ENCODE measurements around the gene MINDY1. TPM values are rescaled to one million over a fixed set of nuclear protein-coding genes. Genes with fewer than 3 reads are reported as not detected.

MINDY1 gene
- polyA plus RNA-seq, 4 donors = 38.7 to 47.0 (median 39.3) TPM

DNA sequence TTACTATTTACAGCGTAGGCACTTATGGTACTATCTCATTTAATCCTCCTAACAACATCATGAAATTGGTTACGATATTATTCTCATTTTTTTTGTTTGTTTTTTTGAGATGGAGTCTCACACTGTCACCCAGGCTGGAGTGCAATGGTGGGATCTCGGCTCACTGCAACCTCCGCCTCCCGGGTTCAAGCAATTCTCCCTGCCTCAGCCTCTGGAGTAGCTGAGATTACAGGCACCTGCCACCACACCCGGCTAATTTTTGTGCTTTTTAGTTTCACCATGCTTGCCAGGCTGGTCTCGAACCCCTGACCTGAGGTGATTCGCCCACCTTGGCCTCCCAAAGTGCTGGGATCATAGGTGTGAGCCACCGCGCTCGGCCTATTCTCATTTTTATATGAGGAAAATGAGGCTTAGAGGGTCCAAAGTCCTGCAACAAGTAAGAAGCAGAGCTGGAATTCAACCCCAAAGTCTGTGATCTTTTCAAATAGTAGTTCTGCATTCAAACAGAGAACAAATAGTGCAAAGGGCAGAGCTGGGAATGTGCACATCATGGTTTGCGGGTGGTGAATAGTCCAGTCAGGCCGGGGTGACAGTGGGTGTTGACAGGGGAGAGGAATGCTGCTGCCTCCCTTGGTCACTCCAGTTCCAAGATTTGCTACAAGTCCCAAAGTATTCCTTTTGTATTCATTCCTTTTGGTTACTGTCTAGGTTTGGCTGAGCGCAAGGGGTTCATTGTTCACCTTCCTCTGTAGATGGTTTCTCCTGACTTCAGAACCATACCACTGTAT is 6.2 kb upstream of the MINDY1 start:
- DNase-seq (ENCODE audit: low read depth in 4 of 4, low spot score in 3 of 4) = no peak

DNA sequence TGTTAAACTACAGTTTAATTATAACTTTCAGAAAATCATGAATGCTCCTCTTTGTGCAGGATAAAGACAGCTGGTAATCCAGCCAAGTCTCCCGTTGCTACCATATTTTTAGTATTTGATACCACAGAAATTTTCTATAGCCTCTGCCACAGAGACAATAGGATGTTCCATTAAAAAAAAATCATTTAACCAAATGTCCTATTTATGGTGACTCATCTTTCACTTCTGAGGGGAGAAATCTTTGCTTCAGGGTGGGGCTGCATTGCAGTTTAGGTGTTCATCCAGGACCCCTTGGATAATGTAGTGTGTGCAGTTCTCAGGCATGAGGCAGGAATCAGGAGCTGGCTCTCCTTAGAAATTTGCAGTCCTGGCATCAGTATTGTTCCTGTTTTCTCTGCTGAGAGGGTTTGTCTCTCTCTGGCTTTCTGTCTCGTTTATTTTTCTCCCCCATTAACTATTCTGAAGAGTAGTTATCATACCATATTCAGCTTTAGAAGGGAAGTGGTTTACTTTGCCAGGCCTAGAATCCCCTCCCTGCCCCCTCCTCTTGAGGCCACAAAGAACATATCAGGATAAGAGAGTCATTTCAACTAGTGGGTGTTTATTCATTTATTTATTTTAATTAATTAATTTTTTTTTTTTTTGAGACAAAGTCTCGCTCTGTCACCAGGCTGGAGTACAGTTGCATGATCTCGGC is 4.6 kb upstream of the MINDY1 start:
- no peak for DNase-seq (ENCODE audit: low read depth in 4 of 4, low spot score in 3 of 4)

GRCh38 chr1:151010346-151010726 is 3.6 kb upstream of the MINDY1 start:
- DNase-seq (ENCODE audit: low read depth in 4 of 4, low spot score in 3 of 4) = no peak

DNA sequence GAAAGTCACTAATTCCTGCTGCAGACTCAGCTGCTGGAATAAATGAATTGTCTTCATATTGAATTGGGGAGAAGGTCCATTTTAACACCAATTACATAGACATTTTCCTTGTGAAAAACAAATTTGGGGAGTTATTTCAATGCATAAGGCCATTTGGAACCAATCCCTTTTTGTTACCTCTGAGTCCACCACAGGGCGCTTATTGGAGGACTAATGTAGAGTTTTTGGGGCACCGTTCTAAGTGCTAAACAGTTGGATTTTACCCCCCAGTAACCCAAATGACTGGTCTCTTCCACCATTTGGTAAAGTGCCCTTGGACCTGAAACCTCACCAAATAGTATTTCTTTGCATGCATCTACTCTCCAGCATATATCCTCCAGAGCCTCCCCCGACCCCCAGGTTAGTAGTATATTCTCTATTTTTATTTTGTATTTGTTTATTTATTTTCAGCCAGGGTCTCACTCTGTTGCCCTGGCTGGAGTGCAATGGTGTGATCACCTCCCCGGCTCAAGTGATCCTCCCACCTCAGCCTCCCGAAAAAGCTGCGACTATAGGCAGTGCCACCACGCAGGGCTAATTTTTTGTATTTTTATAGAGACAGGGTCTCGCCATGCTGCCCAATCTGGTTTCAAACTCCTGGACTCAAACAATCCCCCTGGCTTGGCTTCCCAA is 3.1 kb upstream of the MINDY1 start:
- DNase-seq (ENCODE audit: low read depth in 4 of 4, low spot score in 3 of 4) = no peak

DNA sequence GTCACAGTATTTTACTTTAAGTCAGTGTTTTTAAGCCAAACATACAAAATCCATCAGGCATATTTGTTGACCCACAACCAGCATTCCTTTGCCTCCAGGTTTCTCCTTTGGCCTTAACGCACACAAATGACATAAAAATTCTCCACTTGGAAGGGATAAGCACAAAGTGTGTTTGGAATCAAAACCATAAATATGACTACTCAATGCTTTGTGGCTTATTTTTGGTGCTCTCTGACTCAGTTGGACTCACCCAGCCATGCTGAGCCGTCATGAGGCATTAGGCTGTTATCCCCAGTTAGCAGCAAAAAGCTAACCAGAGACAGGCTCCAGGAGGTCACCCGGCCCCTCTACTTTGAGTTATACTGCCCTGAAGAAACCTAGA is 2.5 kb upstream of the MINDY1 start:
- DNase-seq (ENCODE audit: low read depth in 4 of 4, low spot score in 3 of 4) = no peak

GRCh38 chr1:151008244-151009205 is 1.8 kb upstream of the MINDY1 start, which contains the start of gene PRUNE1:
Gene PRUNE1 (plus strand): TSS chr1:151008449. CDS start chr1:151008633, 184 bp downstream.
- peak; percentile 93 to 96 (median 94) for DNase-seq (ENCODE audit: low read depth in 4 of 4, low spot score in 3 of 4)

- DNase-seq (ENCODE audit: low read depth in 4 of 4, low spot score in 3 of 4) = no peak
These were observed 1.1 kb upstream of the MINDY1 start for GRCh38 chr1:151007853-151008243.

- DNase-seq (ENCODE audit: low read depth in 4 of 4, low spot score in 3 of 4) = no peak
These were observed 878 bp downstream of the MINDY1 start for GRCh38 chr1:151005729-151006319.

- DNase-seq (ENCODE audit: low read depth in 4 of 4, low spot score in 3 of 4) = no peak
These were observed 3.5 kb downstream of the MINDY1 start for GRCh38 chr1:151003180-151003579.

DNA sequence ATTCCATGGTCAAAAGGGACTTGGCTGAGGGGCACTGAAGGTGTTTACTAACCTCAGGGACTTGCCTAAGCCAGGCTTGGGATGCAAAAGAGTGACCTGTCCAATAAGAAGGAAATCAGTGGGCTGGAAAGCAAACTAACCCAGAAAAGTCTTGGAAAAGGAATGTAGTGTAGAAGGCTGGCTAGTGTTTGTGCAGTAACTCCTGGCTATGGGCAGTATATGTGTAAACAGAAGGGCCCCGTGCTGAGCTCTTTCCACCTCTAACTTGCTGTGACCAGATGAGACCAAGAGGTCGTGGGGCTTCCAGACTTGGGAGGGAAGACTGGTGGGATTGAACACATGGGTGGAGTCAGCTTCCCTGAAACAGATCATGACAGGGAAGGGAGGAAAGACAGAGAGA is 4.1 kb downstream of the MINDY1 start:
- no peak for DNase-seq (ENCODE audit: low read depth in 4 of 4, low spot score in 3 of 4)

DNA sequence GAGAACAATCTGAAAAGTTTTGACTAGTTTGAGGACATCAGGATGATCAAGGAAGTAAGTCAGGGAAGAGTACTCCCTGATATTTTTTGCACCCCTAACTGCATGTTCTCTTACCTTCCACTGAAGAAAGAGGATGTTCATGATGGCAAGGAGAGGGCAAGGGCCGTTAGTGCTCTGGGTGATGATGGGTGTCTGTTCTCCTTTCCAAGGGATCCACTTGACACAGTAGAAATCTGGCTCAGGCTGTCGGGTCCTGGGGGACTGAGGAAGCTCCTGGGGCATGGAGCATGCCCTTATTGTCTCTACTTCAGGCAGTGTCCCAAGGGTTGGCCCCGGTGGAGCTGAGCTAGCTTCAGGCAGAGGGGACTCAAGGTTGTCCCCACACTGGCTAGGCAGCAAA is 4.7 kb downstream of the MINDY1 start:
- DNase-seq (ENCODE audit: low read depth in 4 of 4, low spot score in 3 of 4) = no peak

DNA sequence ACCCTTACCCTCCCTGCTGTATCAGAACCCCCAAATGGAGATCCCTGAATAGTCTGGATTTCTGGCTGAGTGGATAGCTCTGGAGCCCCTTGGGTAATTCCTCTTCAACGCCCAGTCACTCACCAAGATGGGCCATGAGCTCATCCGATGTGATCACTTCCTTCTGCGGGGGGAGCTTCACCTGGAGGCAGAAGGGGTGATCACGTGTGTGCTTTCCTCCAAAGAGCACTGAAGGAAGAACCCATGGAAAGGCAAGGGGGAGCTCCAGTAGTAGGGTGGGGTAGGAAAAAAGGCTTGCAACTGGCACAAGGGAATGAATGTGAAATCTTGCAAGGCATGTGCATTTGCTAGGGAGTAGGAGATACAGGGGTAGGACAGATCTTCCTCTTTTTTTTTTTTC is 5.1 kb downstream of the MINDY1 start:
- no peak for DNase-seq (ENCODE audit: low read depth in 4 of 4, low spot score in 3 of 4)

GRCh38 chr1:151000408-151000807 is 6.3 kb downstream of the MINDY1 start:
- no peak for DNase-seq (ENCODE audit: low read depth in 4 of 4, low spot score in 3 of 4)

DNA sequence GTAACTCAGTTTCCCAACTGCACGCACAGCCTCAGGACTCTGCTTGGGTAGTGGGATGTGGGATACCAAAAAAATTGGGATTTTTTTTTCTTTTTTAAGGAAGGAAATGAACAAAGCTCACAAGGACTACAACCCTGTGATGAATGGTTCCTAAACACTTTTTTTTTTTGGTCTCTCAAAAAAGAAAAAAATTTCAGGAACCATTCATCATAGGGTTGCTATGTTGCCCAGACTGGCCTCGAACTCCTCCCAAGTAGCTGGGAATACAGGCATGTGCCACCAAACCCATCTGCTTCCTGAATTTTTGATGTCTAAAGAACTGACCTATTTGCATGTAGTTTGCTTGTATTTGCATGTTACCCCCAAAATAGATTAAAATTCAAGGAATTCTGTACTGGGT is 6.8 kb downstream of the MINDY1 start:
- DNase-seq (ENCODE audit: low read depth in 4 of 4, low spot score in 3 of 4) = no peak

DNA sequence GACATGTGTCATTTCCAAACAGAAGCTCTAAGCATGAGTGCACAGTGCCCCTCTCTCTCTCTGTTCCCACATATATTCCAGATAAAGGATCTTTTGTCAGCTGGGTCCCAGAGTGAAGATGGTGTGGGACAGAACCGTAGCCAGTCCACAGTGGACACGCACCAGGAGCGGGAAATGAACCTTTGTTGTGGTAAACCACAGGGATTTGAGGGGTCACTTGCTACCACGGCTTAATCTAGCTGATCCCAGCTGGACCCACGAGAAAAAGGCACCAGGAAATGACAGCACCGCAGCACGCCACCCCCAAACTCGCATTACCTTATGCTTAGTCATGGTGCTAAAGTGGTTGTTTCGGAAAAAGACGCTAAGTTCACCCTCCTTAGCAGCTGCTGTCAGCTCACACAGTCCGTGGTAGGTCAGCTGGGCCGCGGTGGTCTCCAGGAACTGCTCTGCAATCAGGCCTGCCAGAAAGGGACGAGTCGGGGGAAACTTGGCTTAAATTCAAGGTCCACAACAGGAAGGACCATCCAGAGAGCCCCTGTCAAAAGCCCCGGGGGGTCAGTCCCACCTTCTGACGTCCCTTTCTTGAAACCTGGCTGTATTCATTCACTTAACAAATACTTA is 7.5 kb downstream of the MINDY1 start:
- no peak for DNase-seq (ENCODE audit: low read depth in 4 of 4, low spot score in 3 of 4)

- no peak for DNase-seq (ENCODE audit: low read depth in 4 of 4, low spot score in 3 of 4)
These were observed 8.8 kb downstream of the MINDY1 start for GRCh38 chr1:150997949-150998348.

DNA sequence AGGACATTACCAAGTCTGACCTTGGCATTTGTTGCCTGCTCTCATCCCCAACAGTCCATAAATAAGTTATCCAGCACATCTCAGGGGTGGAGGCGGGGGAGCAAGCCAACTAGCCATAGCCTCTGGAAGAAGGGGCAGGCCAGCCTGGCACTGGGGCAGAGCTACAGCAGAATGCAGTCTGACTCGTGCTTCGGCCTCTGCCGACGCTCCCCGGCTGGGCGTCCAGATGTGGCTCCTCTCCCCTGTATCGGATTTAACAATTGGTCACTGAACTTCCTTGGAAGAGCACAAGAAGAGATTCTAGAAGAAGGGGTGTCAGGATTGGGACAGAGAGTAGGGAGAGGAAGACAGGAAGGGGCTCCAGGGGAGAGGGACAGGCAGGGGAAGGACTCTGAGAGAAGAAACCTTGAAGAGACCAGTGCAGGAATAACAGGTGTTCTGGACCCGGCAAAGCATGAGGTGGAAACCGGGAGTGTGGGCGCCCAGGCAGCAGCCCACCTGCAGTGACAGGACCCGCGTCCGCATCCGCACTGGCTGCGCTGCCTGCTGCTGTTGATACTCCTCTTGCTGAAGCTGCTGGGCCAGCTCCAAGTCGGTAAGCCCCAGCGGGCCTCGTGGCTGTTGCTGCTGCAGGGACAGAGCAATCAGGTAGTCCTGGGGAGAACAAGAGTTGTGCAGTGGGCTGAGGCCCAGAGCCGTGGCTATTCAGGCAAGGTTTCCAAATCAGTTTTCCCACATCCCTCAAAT is 9.4 kb downstream of the MINDY1 start:
- no peak for DNase-seq (ENCODE audit: low read depth in 4 of 4, low spot score in 3 of 4)

- DNase-seq (ENCODE audit: low read depth in 4 of 4, low spot score in 3 of 4) = no peak
These were observed 10.8 kb downstream of the MINDY1 start for GRCh38 chr1:150995896-150996295.

- DNase-seq (ENCODE audit: low read depth in 4 of 4, low spot score in 3 of 4) = no peak
These were observed 11.2 kb downstream of the MINDY1 start for GRCh38 chr1:150995460-150995859.

Data from right renal pelvis (tissue), 4 donors.